LNCaP clone FGC (cell line): Measurements from ENCODE around the gene HCAR1.
"Not testable (repeated sequence)": the region's sequence is repeated elsewhere in the genome, so short reads cannot be mapped to it uniquely, and the experiment has no call there.

Source experiments
- DNase-seq: peaks from one replicate; pipeline ENCODE4 v3.0.0-alpha.2; 2011; ENCODE audit warnings: low read depth
- H3K4me3 ChIP-seq: 2 replicates; pipeline ENCODE4 v1.5.1; 2011; ENCODE audit warnings: mild to moderate bottlenecking, low read depth, low read length, control low read depth
- TF ChIP-seq, protein P1 (sequence below): IDR thresholded peaks from 2 replicates; pipeline ENCODE4 v1.5.1; 2012; ENCODE audit warnings: mild to moderate bottlenecking; ENCODE audit not compliant: control insufficient read depth, insufficient read depth; ENCODE audit errors: extremely low read depth

The HCAR1 gene

GRCh38 chr12:122686538-122686937, 44.1 kb downstream of the HCAR1 start:
- TF ChIP-seq, protein P1, sequence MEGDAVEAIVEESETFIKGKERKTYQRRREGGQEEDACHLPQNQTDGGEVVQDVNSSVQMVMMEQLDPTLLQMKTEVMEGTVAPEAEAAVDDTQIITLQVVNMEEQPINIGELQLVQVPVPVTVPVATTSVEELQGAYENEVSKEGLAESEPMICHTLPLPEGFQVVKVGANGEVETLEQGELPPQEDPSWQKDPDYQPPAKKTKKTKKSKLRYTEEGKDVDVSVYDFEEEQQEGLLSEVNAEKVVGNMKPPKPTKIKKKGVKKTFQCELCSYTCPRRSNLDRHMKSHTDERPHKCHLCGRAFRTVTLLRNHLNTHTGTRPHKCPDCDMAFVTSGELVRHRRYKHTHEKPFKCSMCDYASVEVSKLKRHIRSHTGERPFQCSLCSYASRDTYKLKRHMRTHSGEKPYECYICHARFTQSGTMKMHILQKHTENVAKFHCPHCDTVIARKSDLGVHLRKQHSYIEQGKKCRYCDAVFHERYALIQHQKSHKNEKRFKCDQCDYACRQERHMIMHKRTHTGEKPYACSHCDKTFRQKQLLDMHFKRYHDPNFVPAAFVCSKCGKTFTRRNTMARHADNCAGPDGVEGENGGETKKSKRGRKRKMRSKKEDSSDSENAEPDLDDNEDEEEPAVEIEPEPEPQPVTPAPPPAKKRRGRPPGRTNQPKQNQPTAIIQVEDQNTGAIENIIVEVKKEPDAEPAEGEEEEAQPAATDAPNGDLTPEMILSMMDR: no peak
- no peak for DNase-seq
- no peak overlapping the region for H3K4me3 ChIP-seq

DNA sequence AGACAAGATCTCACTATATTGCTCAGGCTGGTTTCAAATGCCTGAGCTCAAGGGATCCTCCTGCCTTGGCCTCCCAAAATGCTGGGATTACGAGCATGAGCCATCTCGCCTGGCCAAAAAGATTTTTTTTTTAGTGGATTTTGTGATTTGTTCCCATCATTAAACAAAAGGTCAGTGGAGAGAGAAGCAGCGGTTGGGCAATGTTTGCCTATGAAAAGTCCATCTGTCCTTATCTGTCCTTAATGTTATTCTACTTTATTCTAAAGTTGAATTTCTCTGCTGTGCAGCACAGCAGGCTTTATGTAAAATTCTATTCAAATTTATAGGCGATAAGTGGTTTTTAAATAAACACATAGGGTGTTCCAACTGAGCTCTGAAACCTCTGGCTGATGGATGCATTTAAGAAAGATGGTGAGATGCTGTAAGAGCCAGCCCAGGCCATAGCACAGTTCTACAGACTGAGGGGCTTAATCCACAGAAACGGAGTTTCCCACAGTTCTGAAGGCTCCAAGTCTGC, 46.3 kb downstream of the HCAR1 start:
- TF ChIP-seq, protein P1: no peak
- H3K4me3 ChIP-seq: no peak overlapping the region
- DNase-seq: no peak

DNA sequence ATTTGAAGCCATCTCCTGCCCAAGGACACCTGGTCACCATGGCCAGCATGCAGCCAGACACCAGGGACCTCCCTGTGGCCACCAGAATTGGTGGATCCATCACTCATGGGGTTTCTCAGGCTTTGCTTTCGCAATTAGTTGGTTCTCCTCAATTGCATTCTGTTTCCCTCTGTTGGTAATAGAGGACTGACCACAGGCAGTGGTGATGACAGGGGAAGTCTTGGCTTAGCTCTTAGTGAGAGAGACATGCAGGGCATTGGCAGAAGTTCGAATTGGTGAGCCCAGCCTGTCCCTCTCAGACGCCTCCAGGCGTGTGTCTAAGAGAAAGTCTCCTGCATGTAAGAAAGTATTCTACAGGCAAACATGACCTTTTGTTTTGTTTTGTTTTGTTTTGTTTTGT, 48.8 kb downstream of the HCAR1 start:
- TF ChIP-seq, protein P1: no peak
- no peak overlapping the region for H3K4me3 ChIP-seq
- DNase-seq: no peak

DNA sequence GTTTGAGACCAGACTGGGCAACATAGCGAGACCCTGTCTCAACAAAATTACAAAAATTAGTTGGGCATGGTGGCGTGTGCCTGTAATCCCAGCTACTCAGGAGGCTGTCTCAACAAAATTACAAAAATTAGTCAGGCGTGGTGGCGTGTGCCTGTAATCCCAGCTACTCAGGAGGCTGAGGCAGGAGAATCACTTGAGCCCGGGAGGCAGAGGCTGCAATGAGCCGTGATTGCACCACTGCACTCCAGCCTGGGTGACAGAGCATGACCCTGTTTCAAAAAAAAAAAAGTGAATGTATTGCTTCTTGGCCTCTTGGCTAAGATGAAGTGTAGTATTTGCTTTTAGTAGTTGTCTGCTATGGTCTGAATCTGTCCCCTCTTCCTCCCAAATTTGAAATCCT, 49.7 kb downstream of the HCAR1 start:
- not testable (repeated sequence) for H3K4me3 ChIP-seq, DNase-seq

DNA sequence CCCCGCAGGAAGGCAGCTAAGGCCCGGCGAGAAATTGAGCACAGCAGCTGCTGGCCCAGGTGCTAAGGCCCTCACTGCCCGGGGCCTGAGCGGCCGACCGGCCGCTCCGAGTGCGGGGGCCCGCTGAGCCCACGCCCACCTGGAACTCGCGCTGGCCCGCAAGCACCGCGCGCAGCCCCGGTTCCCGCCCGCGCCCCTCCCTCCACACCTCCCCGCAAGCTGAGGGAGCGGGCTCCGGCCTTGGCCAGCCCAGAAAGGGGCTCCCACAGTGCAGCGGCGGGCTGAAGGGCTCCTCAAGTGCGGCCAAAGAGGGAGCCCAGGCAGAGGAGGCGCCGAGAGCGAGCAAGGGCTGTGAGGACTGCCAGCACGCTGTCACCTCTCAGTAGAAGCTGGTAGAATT, 53.9 kb downstream of the HCAR1 start:
- DNase-seq: not testable (repeated sequence)

More for the DNA sequence above, 53.9 kb downstream of the HCAR1 start:
- not testable (repeated sequence) for H3K4me3 ChIP-seq
